ENCODE data around the gene UBE4B.

DNA sequence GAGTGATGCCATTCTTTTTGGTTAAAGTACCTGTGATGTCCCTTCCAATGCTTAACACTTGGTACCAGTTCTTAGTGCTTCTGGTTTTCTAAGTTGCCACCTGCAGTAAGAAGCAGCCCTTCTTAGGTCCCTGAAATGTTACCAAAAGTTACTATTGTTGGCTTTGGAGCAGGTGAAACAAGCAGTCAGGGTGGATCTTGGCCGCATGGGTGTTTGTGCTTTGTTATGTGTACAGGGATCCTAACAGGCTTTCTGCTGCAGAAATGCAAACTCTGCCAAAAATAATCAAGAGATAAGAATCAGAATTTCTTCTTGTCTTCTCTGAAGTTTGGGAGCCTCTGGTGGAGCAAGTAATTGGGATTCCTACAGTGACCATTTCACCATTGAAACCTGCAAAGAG is 84.4 kb downstream of the UBE4B start:
- TF ChIP-seq EZH2 (optimal IDR thresholded peaks at IDR 0.05; ENCODE audit: low read depth, low read length) (no peak), EZH2phosphoT487 (IDR thresholded peaks at IDR 0.05; ENCODE audit: low read length) (no peak)

Data from MM.1S (cell line).